ENCODE results near the gene GSC2.
A peak's percentile ranks its signal among the peaks of the same experiment; 100 is the strongest.

GSC2 gene

DNA sequence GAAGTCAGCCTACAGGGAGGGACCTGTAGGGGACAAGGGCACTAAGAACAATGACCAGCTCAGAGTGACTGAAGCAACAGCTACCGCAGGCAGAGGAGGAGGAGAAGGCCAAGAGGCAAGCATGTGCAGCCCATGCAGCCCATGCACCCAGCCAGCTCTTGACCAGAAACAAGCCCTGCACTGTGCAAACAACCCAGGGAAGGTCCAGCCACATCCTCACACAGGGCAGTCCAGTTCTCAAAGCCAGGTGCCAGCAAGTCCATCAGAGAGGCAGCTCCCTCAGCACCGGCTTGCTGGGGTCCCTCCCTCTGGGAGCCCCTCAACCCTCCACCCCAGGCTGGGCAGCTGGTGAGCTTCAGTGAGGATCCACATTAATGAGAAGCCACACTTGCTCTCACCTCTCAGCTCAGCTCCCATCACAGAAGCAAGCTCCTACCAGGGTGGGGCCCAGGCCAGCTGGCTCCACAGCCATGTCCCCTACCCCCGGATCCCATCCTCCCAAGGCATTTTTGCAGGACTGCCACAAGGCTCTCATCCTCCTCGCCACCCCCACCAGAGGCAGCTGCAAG, 35.0 kb downstream of the GSC2 start:
- no peak for DNase-seq

DNA sequence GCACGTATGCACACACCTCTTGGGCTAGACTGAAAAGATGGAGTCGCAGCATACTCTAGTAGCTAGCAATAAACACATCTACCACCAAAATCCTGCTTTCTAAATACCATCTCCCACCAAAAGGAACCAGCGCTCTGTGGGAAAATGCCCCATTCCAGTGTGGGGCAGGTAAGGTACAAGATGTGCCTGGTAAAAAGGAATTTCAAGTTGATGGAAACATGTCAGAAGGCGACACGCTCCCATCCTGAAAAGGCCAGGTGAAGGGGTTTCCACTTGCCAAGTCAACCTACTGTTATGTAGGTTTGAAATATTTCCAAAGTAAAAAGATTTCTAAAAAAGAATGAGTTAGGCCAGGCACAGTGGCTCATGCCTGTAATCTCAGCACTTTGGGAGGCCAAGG, 36.7 kb downstream of the GSC2 start:
- DNase-seq, result no peak

DNA sequence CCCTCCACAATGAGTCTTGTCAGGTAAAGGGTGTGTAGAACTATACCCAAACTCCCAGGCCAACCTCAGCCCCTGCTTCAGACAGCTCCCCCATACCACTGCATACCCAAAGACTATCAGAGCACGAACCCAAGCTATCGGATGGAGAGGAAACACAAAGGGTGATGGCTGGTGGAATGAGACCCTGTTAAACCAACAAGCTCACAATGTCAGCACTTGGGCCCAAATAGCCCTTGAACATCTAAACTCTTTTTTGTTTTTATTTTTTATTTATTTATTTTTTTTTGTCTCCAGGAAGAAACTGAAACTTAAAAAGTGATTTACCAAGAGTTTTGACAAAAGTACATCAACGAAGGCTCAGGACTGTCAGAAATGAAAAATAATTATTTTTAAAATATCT, 38.5 kb downstream of the GSC2 start:
- DNase-seq, result no peak

DNA sequence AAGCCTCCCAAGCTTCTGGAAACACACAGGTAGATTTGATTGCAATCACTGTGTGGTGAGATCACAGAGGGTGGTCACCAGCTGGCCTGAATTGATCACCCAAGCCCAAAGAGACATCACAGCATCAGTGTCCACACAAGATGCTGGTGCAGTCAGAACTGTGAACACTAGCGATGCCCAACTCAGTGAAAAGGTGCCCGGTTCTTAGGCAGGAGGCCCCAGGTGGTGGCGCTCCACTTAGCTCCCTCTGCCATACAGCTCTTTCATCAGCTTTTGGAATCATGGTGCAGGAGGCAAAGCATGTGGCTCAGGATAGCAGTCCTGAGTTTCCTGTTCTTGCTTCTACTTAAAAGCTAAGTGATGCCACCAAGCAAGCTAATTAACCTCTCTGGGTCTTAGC, 39.0 kb downstream of the GSC2 start:
- DNase-seq, result no peak

DNA sequence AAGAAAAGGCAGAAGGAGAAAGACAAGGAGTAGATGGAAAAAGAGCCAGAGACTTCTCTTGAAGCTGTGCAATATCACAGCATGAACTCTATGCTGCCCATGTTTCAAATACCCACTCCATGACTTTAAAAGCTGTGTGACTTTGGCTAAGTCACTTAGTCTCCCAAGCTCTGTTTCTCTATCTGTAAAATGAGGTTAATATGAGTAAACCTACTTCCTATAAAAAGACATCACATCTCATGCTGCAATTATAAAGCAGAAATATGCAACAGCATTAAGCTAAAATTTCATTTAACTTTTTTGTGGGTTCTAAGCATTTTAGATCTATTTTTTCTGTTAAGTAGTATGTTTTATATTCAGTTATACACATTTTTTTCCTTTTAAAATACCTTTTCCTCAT, 39.4 kb downstream of the GSC2 start:
- peak; percentile 64 for DNase-seq

DNA sequence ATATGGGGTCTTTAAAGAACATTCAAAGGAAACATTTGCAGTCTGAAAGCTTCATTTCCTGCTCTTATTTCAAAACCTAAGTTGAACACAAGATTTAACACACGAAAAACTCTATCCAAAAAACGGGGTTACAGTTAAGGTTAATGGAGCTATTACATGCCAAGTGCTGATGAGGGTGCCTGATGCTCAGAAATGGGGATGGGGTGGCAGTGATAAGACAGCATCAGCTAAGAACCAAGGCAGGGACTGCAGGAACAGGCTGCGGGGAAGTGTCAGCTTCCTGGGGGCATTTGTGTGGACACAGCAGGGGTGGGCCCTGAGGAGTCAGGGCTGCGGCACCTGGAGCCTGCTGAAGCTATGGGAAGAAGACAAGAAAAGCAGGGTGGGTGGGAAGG, 40.0 kb downstream of the GSC2 start:
- DNase-seq, result no peak

DNA sequence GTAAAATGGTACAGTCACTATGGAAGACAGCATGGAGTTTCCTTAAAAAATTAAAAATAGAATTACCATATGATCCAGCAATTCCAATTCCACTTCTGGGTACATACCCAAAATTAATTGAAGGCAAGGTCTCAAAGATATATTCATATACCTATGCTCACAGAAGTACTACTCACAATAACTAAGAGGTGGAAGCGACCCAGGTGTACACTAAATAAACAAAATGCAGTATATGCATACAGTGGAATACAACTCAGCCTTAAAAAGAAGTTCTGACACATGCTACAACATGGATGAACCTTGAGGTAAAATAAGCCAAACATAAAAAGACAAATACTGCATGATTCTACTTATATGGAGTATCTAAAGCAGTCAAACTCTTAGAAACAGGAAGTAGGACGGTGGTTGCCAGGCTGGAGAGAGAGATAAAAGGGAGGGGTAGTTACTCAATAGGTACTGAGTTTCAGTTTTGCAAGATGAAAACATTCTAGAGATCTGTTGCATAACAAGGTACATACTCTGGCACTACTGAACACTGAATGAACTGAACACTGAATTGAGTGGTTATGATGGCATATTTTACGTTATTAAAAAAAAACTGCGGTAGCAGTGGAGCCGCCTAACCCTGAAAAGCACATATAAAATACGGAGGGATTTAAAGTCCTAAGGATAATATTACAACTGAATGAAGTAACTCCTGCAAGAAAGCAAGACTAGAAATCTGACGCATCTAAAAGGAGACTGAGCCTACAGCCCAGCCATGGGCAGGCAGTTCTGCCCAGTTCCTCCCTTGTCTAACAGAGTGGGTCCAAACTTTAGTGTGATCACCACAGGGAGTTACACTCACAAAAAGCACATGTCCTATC, 40.7 kb downstream of the GSC2 start:
- peak; percentile 95 for DNase-seq

DNA sequence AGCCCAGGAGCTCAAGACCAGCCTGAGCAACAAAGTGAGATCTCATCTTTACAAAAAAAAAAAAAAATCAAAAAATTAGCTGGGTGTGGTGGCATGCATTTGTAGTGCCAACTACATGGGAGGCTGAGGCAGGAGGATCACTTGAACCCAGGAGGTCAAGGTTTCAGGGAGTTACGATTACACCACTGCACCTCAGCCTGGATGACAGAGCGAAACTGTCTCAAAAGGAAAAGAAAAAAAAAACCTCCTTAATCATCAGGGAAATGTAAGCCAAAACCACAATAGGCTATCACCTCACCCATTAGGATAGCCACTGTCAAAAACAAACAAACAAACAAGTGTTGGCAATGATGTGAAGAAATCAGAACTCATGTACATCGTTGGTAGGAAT, 41.3 kb downstream of the GSC2 start:
- peak; percentile 37 for DNase-seq

DNA sequence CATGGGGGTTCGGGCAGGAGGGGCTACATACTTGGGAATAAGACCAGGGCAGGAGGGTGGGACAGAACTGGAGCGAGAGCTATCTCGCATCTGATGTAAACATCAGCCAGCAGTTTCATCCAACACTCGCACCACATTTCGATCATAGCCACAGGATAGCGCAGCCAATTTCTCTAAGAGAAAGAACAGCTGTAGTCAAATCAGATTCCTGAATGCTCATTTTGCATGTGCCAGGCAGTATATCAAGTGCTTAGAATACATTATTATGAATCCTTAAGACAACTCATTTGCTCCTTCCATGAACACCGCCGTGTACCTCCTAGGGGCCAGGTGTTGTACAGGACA, 42.4 kb downstream of the GSC2 start:
- no peak for DNase-seq

DNA sequence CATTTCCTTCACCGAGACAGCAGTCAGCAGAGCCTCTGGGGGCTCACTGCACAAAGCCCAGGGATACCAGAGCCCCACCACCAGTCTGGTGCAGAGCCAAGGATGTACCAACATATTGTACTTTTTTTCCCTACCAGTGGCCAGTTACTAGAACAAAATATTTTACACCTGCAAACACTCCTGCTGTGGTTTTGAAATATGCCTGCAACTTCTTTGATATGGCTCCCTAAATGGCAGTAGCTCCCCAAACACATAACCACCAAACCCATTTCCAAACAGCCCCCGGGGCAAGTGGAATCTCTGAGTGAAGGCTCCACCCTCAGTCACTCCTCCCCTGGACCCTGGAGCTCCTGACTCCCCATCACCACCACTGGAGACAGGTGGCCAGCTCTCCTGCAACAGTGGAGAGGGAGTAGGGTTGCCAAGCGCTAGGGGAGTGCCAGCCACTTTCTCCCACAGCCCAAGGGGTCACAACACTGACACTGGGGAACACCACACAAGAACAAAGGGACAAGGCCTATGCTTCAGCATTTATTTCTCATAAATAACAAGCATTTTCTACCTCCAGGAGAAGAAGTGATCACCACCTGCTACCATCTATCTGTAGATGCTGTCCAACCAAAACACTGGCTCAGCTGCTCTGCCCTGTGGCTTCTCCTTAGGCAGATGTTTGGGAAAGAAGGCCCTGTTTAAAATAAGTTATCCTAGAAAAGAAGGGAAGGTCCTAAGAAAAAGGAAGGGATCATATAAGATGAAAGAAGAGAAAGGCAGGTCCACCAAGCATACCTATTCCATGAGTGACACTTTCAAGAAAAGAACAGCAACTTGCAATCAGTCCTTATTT, 43.0 kb downstream of the GSC2 start:
- no peak for DNase-seq

DNA sequence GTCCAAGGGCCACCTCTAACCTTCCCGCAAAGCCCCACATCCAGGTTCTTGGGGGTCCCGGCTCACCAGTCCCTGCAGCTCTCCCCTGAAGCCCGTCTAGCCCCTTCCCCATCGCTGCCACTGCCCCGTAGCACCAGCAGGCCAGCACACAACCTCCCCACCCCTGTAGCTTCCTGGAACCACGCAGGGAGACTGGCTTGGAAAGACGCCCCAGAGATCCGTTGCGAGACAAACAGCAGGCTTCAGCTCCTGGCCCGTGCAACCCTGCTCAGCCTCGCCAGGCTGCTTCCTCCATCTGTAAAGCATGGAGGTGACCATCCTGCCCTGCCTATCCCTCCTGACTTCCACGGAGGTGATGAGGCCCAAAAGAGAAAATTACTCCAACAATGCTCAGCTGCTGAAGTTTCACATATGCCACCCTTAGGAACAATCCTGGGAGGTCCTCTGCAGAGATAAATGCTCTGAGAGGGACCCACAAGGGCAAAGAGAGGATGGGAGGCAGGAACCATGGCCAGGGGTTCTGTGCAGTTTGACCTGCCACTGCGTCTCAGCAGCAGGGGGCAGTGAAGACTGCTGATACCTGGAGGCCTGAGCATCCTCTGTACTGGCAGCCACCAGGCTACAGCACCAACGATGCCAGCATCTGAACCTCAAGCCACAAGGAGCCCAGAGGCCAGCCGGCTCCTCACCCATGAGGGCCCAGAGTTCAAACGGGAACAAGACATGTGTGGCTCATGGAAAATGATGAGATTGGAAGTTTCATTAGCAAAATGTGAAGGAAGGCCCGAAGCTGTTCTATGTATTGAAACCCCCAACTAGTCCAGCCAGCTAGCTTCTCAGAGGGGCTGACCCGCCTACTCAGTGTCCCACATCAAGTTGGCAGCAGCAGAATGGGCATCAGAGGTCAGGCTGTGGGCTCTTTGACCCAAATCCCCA, 44.0 kb downstream of the GSC2 start:
- no peak for DNase-seq

DNA sequence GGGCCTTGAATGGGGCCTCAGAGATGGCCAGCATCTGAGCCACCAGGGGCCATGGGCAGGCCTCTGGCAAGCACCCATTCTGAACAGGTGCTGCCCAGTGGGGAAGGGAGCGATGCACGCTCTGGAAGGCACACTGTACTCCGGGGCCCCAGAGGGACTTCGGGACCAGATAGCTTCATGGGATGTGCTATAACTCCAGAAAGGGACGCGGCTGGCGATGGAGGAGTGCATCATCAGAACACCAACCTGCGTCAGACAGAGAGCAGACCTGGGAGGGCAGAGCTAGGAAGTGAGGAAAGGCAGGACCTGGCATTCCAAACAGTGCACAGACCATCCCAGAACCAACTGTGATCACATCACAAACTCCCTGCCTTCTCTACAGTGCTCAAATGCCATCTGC, 44.6 kb downstream of the GSC2 start:
- no peak for DNase-seq

DNA sequence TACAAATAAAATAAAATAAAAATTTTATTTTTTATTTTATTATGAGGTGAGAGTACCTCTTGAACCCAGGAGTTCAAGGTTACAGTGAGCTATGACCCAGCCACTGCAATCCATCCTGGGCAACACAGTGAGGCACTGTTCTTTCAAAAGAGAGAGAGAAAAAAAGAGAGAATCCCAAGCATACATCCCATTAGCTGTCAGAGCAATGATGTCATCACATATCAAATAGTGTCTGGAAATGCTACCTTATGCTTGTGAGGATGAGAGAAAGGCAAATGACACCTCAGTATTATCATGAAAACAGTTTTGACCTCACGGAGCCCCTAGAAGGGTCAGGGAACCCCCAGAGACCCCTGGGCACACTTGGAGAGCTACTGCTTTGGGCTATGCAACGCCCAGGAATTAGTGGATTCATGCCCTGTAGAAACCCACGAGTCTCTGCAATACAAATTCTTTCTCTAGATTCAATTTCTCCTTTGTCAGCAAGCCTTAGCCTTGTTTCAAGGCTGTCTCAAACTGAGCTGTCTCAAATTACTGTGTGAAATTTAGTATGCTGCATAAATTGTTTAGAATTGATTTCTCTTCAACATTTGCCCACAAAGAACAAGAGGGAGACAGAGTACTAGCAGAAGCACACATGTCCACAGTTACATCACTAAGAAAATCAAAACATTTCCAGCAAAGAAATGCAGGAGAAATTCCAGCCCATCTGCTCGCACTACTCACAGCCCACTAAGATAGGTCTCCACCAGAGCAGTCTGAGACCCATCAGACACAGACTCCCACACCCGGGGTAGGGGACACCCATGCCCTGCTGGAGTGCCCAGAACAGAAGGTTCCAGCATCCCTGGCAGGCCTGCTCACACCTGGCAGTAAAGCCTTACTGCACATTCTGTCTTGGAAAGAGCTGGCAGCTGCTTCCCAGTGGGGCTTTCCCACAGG, 45.9 kb downstream of the GSC2 start:
- no peak for DNase-seq

DNA sequence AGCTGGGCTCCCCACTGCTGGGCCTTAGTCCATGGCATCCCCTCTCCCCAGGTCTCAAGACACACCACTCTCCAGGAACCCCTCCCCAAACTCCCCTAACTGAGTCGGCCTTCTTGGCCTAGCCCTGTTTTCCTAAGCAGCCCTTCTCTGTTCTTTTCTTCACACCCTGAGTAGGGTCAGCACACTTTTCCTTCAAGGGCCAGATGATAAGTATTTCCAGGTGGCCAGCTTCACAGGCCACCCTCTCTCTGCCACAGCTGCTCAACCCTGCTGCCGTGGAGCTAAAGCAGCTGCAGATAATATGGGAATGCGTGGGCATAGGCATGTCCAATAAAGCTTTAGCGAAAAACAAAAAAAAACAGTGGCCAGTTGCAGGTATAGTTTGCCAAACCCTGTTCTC, 51.9 kb downstream of the GSC2 start:
- DNase-seq, result no peak

DNA sequence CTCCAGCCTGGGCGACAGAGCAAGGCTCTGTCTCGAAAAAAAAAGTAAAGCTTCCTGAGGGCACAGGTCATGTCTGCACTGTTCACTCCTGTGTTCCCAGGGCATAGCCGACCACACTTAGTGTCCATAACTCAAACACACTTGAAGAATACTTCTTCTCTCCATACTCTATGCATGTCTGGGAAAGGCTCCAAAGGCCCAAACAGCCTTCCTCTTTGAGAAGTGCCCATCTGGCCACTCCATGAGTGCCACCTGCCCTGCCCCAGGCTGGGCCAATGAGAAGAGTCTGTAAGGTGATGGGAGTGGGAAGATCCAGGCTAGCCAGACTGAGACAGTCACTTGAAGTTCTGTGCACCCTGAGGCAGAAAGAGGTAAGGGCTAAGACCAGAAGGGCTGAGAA, 52.6 kb downstream of the GSC2 start:
- no peak for DNase-seq

Data from inflammatory macrophage treated with lipopolysaccharide for 4 hours (primary cell).